Measurements from ENCODE around the gene SMIM28. TPM values are rescaled to one million over a fixed set of nuclear protein-coding genes. Genes with fewer than 3 reads are reported as not detected.

SMIM28 gene
- total RNA-seq, 4 donors from 2014 or later, result not detected

DNA sequence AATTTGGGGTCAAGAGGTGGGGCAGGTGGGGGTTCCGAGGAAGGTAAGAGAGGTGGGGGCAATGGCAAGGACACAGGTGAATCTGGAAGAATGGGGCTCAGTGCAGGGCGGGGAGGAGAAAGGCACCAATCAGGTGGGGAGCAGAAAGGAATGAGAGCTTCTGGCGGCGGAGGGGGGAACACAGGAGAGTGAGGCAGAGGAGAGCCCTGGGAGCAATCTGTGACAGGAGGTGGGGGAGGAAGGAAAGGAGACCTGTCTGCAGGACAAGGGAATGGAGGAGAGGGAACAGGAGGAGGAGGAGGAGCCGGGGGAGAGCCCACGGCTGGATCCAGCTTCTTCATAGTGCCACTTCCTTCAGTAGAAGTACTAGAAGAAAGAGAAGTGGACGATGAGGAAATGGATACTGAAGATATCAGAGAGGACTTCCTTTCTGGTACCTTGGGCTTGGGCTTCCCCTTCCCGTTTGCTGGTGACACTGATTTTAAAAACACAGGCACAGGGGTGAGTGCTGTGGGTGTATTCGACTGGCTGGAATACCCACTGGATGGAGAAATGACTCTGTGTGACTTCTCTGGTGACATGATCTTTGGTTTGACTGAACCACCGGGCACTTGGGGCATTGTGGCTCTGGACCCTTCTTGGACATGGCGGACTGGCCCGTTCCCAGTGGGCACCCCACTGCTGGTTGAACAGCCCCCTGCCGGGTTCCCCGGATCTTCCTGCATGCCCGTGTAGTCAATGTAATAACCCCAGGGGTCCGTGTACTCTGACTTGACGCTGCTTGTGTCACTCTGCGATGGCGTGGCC, 53.8 kb downstream of the SMIM28 start:
- 84 to 89% methylated on average over 15 to 19 of the region's 19 CpGs for WGBS, 2 donors
- intact Hi-C loops (cut with DNase I), result loop anchor here (2.0 to 5.0 kb wide), 2 partner anchors 81 to 161 kb away; no protein-coding TSS in a partner anchor
- Histone ChIP-seq H3K4me3 (replicated peaks in 1 of 3) (no peak overlapping the region), H3K27ac (no peak overlapping the region), H3K9me3 (no peaks in the 10 kb centered on the region), H3K27me3 (no peaks in the 10 kb centered on the region), H3K36me3 (no peaks in the 10 kb centered on the region), H3K4me1 (no peaks in the 10 kb centered on the region)
- no peak for DNase-seq
- no peak for TF ChIP-seq POLR2A (IDR thresholded peaks at IDR 0.05)
- TF ChIP-seq, protein P1, sequence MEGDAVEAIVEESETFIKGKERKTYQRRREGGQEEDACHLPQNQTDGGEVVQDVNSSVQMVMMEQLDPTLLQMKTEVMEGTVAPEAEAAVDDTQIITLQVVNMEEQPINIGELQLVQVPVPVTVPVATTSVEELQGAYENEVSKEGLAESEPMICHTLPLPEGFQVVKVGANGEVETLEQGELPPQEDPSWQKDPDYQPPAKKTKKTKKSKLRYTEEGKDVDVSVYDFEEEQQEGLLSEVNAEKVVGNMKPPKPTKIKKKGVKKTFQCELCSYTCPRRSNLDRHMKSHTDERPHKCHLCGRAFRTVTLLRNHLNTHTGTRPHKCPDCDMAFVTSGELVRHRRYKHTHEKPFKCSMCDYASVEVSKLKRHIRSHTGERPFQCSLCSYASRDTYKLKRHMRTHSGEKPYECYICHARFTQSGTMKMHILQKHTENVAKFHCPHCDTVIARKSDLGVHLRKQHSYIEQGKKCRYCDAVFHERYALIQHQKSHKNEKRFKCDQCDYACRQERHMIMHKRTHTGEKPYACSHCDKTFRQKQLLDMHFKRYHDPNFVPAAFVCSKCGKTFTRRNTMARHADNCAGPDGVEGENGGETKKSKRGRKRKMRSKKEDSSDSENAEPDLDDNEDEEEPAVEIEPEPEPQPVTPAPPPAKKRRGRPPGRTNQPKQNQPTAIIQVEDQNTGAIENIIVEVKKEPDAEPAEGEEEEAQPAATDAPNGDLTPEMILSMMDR (IDR thresholded peaks at IDR 0.05), result no peak

GRCh38 chr6:138432063-138432356, 54.3 kb downstream of the SMIM28 start:
- no peaks in the 10 kb centered on the region for H3K9me3 ChIP-seq
- no peaks in the 10 kb centered on the region for H3K4me1 ChIP-seq
- intact Hi-C loops (cut with DNase I), result loop anchor here (5.0 kb wide), 1 partner anchor 160 kb away; no protein-coding TSS in a partner anchor
- DNase-seq, result no peak
- no peak overlapping the region for H3K27ac ChIP-seq
- H3K36me3 ChIP-seq, result no peaks in the 10 kb centered on the region
- no peaks in the 10 kb centered on the region for H3K27me3 ChIP-seq
- TF ChIP-seq, protein P1 (IDR thresholded peaks at IDR 0.05), result no peak
- no peak for TF ChIP-seq POLR2A (IDR thresholded peaks at IDR 0.05)
- no peak overlapping the region for H3K4me3 ChIP-seq (replicated peaks in 1 of 3)
- 81 to 86% methylated on average over 8 to 9 of the region's 11 CpGs for WGBS, 2 donors

Small RNA genes within 50 kb of the gene (small RNA-seq; reads per million reads assigned to genes)
- gene AL031003.1, result not detected

Other genes starting within 250 kb of the SMIM28 start
- gene ARFGEF3, start 216.0 kb upstream of the SMIM28 start, total RNA-seq, result 1 to 10 TPM; 2.4 to 7.2 (median 4.4) TPM
- not detected for gene PBOV1, start 159.4 kb upstream of the SMIM28 start, total RNA-seq
- gene HEBP2, start 26.3 kb downstream of the SMIM28 start, total RNA-seq, result 10 to 100 TPM; 37.0 to 80.0 (median 58.0) TPM
- gene NHSL1, start 121.6 kb downstream of the SMIM28 start, total RNA-seq, result 10 to 100 TPM in 2 of 4 donors, 1 to 10 TPM in 2; 5.0 to 13.9 (median 8.6) TPM